Measurements from ENCODE around the gene USP24.
"Not testable (repeated sequence)": the region's sequence is repeated elsewhere in the genome, so short reads cannot be mapped to it uniquely, and the experiment has no call there.

The USP24 gene

GRCh38 chr1:55199735-55200134 lies 15.4 kb downstream of the USP24 start:
- DNase-seq (ENCODE audit: low read depth, low spot score) = not testable (repeated sequence)

GRCh38 chr1:55198044-55198443 lies 17.1 kb downstream of the USP24 start:
- DNase-seq (ENCODE audit: low read depth, low spot score) = no peak

GRCh38 chr1:55197099-55197498 lies 18.1 kb downstream of the USP24 start:
- DNase-seq (ENCODE audit: low read depth, low spot score) = no peak

- no peak for DNase-seq (ENCODE audit: low read depth, low spot score)
Observed at GRCh38 chr1:55196433-55197035, 18.6 kb downstream of the USP24 start.

GRCh38 chr1:55195521-55196233 lies 19.5 kb downstream of the USP24 start:
- DNase-seq (ENCODE audit: low read depth, low spot score) = no peak

DNA sequence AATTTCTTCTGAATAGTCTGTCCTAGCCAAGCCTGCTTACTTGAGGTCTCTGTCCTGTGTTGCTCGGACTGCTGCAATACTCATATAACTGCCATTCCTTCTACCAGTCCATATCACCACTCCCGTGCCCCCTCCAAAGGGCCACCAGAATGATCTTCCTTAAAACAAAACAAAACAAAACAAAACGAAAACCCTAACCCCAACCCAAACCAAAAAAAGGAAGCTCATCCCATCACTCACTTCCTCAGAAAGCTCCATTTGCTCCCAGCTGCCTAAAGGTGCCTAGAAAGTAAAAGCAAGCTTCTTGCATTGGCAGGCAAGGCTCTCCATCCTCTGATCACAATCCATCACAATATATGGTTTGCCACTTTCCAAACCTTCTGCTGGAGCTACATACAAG lies 20.3 kb downstream of the USP24 start:
- no peak for DNase-seq (ENCODE audit: low read depth, low spot score)

DNA sequence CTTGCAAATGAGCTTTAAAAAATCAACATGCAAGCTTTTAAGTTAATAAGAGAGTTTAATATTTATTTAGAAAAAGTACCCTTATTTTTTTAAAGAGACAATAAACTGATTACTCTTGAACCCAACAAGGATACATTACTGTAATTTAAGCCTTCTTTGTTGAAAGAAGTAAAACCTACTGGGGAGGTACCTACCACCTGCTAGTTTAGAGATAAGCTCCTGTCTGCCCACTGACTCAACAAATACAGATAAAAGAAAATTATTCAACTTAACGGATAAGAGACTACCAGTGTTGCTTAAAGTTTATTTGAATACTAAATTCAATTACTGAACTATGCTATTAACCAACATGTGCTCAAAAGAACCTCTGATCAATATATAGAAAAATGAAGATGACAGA lies 23.1 kb downstream of the USP24 start:
- no peak for DNase-seq (ENCODE audit: low read depth, low spot score)

GRCh38 chr1:55191219-55191952 lies 23.8 kb downstream of the USP24 start:
- not testable (repeated sequence) for DNase-seq (ENCODE audit: low read depth, low spot score)

DNA sequence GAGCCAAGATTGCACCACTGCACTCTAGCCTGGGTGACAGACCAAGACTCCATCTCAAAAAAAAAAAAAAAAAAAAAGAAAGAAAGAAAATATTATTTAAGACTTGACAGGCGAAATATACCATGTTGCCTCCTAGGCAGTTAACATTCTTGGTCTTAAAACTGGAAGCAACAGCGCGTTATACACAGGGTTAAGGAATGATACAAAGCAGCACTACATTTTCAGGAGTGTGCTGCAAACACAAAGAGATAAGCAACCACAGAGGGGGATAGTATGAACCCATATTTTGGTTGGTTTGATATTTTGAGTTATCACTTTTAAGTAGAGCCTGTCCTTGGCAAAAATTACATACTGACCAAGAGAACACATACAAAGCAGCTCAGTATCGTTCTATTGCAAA lies 25.1 kb downstream of the USP24 start:
- DNase-seq (ENCODE audit: low read depth, low spot score) = no peak

GRCh38 chr1:55188909-55189308 lies 26.3 kb downstream of the USP24 start:
- DNase-seq (ENCODE audit: low read depth, low spot score) = no peak

GRCh38 chr1:55185832-55186231 lies 29.3 kb downstream of the USP24 start:
- no peak for DNase-seq (ENCODE audit: low read depth, low spot score)

- no peak for DNase-seq (ENCODE audit: low read depth, low spot score)
Observed at GRCh38 chr1:55184859-55185258, 30.3 kb downstream of the USP24 start.

DNA sequence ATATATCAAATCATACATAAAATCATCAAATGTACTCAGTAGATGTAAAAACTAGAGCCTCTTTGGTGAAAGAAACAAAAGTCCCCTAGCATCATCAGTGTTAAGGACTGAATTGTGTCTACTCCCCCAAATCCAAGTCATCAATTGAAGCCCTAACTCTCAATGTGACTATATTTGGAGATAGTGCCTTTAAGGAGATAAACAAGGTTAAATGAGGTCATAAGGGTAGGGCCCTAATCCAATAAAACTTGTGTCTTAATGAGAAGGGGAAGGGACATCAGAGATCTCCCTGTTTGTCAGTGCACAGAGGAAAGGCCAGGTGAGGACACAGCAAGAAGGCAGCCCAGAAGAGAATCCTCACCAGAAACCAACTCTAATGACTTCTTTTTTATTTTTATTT lies 33.5 kb downstream of the USP24 start:
- DNase-seq (ENCODE audit: low read depth, low spot score) = no peak

DNA sequence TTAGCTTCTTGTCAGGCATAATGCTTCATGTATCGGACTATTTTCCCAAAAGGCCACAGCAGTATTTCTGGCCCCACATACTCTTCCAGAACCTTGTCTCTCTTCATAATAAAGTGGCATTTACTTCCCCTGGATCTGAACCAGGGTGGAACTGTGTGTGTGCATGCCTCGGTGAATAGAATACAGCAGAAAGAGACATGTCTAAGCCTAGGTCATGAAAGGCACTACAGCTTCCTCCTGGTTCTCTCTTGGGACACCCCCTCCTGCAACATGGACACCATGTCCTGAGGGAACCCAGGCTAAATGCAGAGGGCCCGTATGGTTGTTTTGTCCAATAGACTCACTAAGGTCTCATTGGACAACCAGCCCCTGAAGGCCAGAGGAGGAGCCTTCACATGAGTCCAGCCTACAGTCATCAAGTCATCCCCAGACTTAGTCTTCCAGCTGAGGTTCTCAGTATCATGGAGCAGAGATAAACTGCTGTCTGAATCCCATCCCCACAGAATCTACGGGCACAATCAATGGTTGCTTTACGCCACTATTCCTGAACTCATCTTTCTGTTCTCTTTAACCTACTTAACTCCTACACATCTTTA lies 35.0 kb downstream of the USP24 start:
- DNase-seq (ENCODE audit: low read depth, low spot score) = no peak

DNA sequence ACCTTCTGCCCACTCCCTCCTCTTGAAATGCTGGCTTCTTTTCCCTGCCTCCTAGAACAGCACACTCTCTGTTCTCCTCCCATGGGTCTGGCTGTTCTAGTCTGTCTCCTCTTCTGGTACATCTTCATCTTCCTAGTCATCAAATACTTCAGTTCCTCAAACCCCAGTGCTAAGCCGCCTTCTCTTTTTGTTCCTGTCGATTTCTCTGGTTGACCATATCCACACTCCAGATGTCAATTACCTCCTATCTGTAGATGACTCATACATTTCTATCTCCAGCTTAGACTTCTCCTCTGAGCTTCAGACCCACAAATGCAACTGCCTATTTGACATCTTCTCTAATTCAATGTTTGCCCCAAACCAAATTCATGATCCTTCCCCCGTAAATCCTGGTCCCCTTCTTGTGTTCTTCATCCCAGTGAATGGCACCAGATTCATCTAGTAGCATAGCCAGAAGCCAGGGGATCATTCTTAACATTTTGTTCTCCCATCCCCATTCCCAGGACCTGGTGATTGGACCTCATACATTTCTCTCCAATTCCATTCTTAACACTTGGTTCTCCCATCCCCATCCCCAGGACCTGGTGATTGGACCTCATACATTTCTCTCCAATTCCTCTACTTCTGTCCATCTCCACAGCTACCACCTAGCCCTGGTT lies 35.9 kb downstream of the USP24 start:
- no peak for DNase-seq (ENCODE audit: low read depth, low spot score)

DNA sequence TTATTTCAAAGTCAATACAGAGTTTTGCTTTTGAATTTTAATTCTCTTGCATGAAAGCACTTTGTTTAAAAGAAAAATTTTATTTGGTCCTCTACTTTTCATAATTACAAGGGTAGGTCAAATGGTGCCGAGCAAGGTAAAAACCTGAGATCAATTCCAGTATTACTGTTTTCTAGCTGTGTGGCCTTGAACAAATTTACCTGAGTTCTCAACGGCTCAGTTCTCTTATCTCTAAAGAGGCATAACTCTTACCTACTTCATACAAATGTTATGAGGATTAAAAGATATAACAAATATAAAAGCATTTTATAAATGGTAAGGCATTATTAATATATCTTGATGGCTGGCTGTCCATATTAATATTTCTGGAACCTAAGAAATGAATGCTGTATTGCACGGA lies 42.5 kb downstream of the USP24 start:
- no peak for DNase-seq (ENCODE audit: low read depth, low spot score)

DNA sequence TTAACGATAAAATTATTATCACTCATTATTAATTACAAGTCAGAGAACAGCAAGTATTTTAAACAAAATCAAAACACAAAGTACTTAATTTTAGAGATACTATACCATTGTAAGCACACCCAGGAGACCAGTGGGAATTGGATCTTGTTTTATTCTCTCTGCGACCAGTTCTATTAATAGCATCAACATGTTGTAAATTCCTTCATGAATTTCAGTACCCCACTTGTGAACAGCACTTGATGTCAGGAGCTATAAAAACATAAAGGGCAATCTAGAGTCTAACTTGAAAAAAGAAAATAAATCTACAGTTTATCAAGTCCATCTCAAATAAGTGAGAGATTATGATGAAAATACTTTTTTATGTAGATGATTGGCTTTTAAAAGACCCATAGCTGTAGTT lies 42.9 kb downstream of the USP24 start:
- DNase-seq (ENCODE audit: low read depth, low spot score) = no peak

GRCh38 chr1:55171694-55172093 lies 43.5 kb downstream of the USP24 start:
- DNase-seq (ENCODE audit: low read depth, low spot score) = no peak

DNA sequence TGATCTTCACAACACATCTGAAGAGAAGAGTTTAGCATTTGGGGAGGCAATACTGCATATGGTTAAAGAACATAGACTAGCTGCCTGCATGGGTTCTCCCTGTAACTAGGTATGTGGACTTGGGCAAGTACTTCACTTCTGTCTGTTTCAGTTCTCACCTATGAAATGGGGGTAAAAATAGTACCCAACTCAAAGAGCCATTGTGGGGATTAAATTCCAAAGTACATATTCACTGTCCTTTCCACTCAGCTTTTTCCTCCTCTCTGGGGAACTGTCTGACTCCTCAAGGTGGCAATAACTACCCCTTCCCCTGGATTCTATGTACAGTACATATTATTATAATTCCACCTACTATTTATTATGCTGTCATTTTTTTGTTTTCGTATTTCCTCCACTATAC lies 44.7 kb downstream of the USP24 start:
- no peak for DNase-seq (ENCODE audit: low read depth, low spot score)

- no peak for DNase-seq (ENCODE audit: low read depth, low spot score)
Observed at GRCh38 chr1:55169126-55169525, 46.0 kb downstream of the USP24 start.

DNA sequence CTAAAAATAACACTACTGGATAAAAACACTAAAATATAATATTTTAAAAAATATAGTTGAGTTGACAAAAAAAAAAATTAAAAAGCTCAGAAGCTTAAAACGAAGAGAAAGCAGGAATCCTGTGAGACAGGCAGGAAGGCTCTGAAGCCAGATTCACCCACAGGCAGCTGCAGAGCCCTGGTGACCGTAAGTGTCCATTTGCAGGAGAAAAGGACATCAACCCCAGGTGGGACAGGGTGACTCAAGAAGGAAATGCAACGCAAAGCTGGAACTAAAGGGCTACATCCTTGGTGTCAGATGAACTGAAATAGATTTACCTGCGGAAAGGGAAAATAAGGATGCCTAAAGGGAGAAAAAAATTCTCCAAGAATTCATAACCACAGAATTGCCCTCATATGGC lies 46.8 kb downstream of the USP24 start:
- DNase-seq (ENCODE audit: low read depth, low spot score) = no peak

Measured in activated CD4-positive, CD25-positive, alpha-beta regulatory T cell treated with anti-CD3 and anti-CD28 coated beads, Interleukin-2, amount 50 U/mL, for 16 hours (primary cell).